ENCODE results near the gene BRAF.
"Not testable (repeated sequence)": the region's sequence is repeated elsewhere in the genome, so short reads cannot be mapped to it uniquely, and the experiment has no call there.

BRAF gene

GRCh38 chr7:140674899-140675701 lies 249.6 kb downstream of the BRAF start:
- H3K4me3 Mint-ChIP-seq = peak overlapping the region; percentile 35
- H3K27ac Mint-ChIP-seq = no peak overlapping the region
- DNase-seq = no peak
- ATAC-seq = no peak
- H3K9me3 Mint-ChIP-seq = no peaks in the 10 kb centered on the region
- H3K4me1 Mint-ChIP-seq = peaks cover 36% of the 10 kb centered on the region
- peaks cover 17% of the 10 kb centered on the region for H3K36me3 Mint-ChIP-seq (ENCODE audit: low read depth)
- no peaks in the 10 kb centered on the region for H3K27me3 Mint-ChIP-seq

GRCh38 chr7:140674356-140674800 lies 250.4 kb downstream of the BRAF start:
- no peak overlapping the region for H3K27ac Mint-ChIP-seq
- DNase-seq (no peak), ATAC-seq (no peak)
- peaks cover 10% of the 10 kb centered on the region for H3K36me3 Mint-ChIP-seq (ENCODE audit: low read depth)
- H3K4me1 Mint-ChIP-seq = peaks cover 36% of the 10 kb centered on the region
- H3K9me3 Mint-ChIP-seq = no peaks in the 10 kb centered on the region
- H3K4me3 Mint-ChIP-seq = peak overlapping the region; percentile 77
- H3K27me3 Mint-ChIP-seq = no peaks in the 10 kb centered on the region

- peaks cover 36% of the 10 kb centered on the region for H3K4me1 Mint-ChIP-seq
- no peaks in the 10 kb centered on the region for H3K9me3 Mint-ChIP-seq
- ATAC-seq (no peak), DNase-seq (no peak)
- H3K27ac Mint-ChIP-seq = no peak overlapping the region
- peaks cover 7% of the 10 kb centered on the region for H3K36me3 Mint-ChIP-seq (ENCODE audit: low read depth)
- H3K4me3 Mint-ChIP-seq = peak overlapping the region; percentile 77
- H3K27me3 Mint-ChIP-seq = no peaks in the 10 kb centered on the region
Measured at GRCh38 chr7:140673774-140674155, 251.0 kb downstream of the BRAF start.

- peak; percentile 56 for DNase-seq
- H3K9me3 Mint-ChIP-seq = no peaks in the 10 kb centered on the region
- ATAC-seq = peak; percentile 69
- H3K27ac Mint-ChIP-seq = no peak overlapping the region
- peaks cover 5% of the 10 kb centered on the region for H3K36me3 Mint-ChIP-seq (ENCODE audit: low read depth)
- H3K4me3 Mint-ChIP-seq = peak overlapping the region; percentile 77
- H3K4me1 Mint-ChIP-seq = peaks cover 36% of the 10 kb centered on the region
- H3K27me3 Mint-ChIP-seq = no peaks in the 10 kb centered on the region
Measured at GRCh38 chr7:140673063-140673773, 251.5 kb downstream of the BRAF start.

GRCh38 chr7:140672382-140673062 lies 252.2 kb downstream of the BRAF start, which contains the start of gene ADCK2:
TSS of gene ADCK2 (plus strand) at chr7:140672945. CDS start at chr7:140673331, 386 bp downstream.
- H3K27ac Mint-ChIP-seq = peak within 1 kb of the TSS; percentile 42
- H3K36me3 Mint-ChIP-seq (ENCODE audit: low read depth) = no peaks in the 10 kb centered on the region
- H3K4me1 Mint-ChIP-seq = peaks cover 36% of the 10 kb centered on the region
- no peaks in the 10 kb centered on the region for H3K27me3 Mint-ChIP-seq
- H3K4me3 Mint-ChIP-seq = peak within 1 kb of the TSS; percentile 77
- ATAC-seq (peak; percentile 74), DNase-seq (peak; percentile 67)
- no peaks in the 10 kb centered on the region for H3K9me3 Mint-ChIP-seq

- Mint-ChIP-seq H3K4me1 (peaks cover 36% of the 10 kb centered on the region), H3K36me3 (ENCODE audit: low read depth) (no peaks in the 10 kb centered on the region), H3K27ac (no peak overlapping the region), H3K9me3 (no peaks in the 10 kb centered on the region), H3K27me3 (no peaks in the 10 kb centered on the region), H3K4me3 (peak overlapping the region; percentile 70)
- DNase-seq (no peak), ATAC-seq (no peak)
Measured at GRCh38 chr7:140671966-140672365, 252.8 kb downstream of the BRAF start.

- peaks cover 25% of the 10 kb centered on the region for H3K4me1 Mint-ChIP-seq
- H3K27ac Mint-ChIP-seq = no peak overlapping the region
- ATAC-seq = no peak
- no peaks in the 10 kb centered on the region for H3K27me3 Mint-ChIP-seq
- no peak overlapping the region for H3K4me3 Mint-ChIP-seq
- no peaks in the 10 kb centered on the region for H3K36me3 Mint-ChIP-seq (ENCODE audit: low read depth)
- H3K9me3 Mint-ChIP-seq = no peaks in the 10 kb centered on the region
- no peak for DNase-seq
Measured at GRCh38 chr7:140670343-140670935, 254.3 kb downstream of the BRAF start.

GRCh38 chr7:140669862-140670261 lies 254.9 kb downstream of the BRAF start:
- H3K9me3 Mint-ChIP-seq = not testable (repeated sequence)

GRCh38 chr7:140669352-140669751 lies 255.4 kb downstream of the BRAF start:
- H3K4me3 Mint-ChIP-seq = no peak overlapping the region
- ATAC-seq (no peak), DNase-seq (no peak)
- no peak overlapping the region for H3K27ac Mint-ChIP-seq
- no peaks in the 10 kb centered on the region for H3K9me3 Mint-ChIP-seq
- peaks cover 15% of the 10 kb centered on the region for H3K4me1 Mint-ChIP-seq
- no peaks in the 10 kb centered on the region for H3K36me3 Mint-ChIP-seq (ENCODE audit: low read depth)
- H3K27me3 Mint-ChIP-seq = no peaks in the 10 kb centered on the region

More at GRCh38 chr7:140669862-140670261, 254.9 kb downstream of the BRAF start:
- H3K36me3 Mint-ChIP-seq (ENCODE audit: low read depth); H3K27ac Mint-ChIP-seq; DNase-seq; H3K4me3 Mint-ChIP-seq; ATAC-seq; H3K27me3 Mint-ChIP-seq: not testable (repeated sequence)
- H3K4me1 Mint-ChIP-seq = peaks cover 20% of the 10 kb centered on the region
